ENCODE results near the gene MED12L.

DNA sequence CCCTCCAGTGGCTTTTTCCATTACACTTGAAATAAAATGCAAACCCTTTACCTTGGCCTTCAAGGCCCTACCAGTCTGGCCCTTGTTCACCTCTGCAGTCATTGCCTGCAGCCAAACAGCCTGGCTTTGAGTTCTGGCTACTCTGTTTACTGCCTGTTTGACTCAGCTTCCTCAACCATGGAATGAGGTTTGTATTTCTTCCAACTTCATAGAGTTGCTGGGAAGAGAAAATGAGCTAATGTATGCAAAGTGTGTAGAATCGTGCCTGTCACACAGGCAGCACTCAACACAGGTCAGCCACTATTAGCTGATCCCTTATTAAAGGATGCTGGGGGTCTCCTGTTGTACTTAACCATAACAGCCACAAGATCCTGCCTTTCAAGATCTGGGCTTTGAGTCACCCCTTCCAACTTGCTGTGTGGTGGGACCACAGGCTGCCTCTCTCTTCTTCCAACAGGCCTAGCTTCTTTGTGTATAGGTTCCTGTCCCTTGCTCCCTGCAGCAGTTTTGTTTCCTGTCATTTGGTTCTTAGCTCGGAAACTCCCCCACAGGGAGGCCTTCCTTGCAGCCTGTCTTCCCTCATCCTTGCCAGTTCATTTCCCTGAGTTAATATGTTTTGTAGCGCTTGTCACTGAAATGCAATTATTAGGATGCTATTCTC, 6.4 kb downstream of the MED12L start:
- TF ChIP-seq, protein P1, sequence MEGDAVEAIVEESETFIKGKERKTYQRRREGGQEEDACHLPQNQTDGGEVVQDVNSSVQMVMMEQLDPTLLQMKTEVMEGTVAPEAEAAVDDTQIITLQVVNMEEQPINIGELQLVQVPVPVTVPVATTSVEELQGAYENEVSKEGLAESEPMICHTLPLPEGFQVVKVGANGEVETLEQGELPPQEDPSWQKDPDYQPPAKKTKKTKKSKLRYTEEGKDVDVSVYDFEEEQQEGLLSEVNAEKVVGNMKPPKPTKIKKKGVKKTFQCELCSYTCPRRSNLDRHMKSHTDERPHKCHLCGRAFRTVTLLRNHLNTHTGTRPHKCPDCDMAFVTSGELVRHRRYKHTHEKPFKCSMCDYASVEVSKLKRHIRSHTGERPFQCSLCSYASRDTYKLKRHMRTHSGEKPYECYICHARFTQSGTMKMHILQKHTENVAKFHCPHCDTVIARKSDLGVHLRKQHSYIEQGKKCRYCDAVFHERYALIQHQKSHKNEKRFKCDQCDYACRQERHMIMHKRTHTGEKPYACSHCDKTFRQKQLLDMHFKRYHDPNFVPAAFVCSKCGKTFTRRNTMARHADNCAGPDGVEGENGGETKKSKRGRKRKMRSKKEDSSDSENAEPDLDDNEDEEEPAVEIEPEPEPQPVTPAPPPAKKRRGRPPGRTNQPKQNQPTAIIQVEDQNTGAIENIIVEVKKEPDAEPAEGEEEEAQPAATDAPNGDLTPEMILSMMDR (conservative IDR thresholded peaks at IDR 0.05 in 1 of 2, IDR thresholded peaks at IDR 0.05 in 1 of 2; ENCODE audit: low read depth in 1 of 2, low read length in 2 of 2): no peak
- no peak for TF ChIP-seq EZH2 (IDR thresholded peaks at IDR 0.05; ENCODE audit: low read length, missing control alignments)

Measured in fibroblast of lung (primary cell).